Measurements from ENCODE around the gene FILIP1L.
A peak's percentile ranks its signal among the peaks of the same experiment; 100 is the strongest.

Gene FILIP1L

GRCh38 chr3:99865321-99865720 is 249.0 kb downstream of the FILIP1L start:
- no peak overlapping the region for H3K4me3 ChIP-seq (ENCODE audit: low read depth, low read length)
- DNase-seq (ENCODE audit: low read depth, low spot score), result peak; percentile 75
- in situ Hi-C loops (cut with HindIII; ENCODE audit: low sequenced_read_pairs), result no loop called here
- TF ChIP-seq, protein P1, sequence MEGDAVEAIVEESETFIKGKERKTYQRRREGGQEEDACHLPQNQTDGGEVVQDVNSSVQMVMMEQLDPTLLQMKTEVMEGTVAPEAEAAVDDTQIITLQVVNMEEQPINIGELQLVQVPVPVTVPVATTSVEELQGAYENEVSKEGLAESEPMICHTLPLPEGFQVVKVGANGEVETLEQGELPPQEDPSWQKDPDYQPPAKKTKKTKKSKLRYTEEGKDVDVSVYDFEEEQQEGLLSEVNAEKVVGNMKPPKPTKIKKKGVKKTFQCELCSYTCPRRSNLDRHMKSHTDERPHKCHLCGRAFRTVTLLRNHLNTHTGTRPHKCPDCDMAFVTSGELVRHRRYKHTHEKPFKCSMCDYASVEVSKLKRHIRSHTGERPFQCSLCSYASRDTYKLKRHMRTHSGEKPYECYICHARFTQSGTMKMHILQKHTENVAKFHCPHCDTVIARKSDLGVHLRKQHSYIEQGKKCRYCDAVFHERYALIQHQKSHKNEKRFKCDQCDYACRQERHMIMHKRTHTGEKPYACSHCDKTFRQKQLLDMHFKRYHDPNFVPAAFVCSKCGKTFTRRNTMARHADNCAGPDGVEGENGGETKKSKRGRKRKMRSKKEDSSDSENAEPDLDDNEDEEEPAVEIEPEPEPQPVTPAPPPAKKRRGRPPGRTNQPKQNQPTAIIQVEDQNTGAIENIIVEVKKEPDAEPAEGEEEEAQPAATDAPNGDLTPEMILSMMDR (IDR thresholded peaks at IDR 0.05; ENCODE audit: low read depth, low read length), result no peak

- no peak overlapping the region for H3K4me3 ChIP-seq (ENCODE audit: low read depth, low read length)
- no peak for DNase-seq (ENCODE audit: low read depth, low spot score)
- in situ Hi-C loops (cut with HindIII; ENCODE audit: low sequenced_read_pairs), result no loop called here
- TF ChIP-seq, protein P1 (IDR thresholded peaks at IDR 0.05; ENCODE audit: low read depth, low read length), result no peak
Measured at GRCh38 chr3:99864289-99864688, 250.0 kb downstream of the FILIP1L start.

- TF ChIP-seq, protein P1 (IDR thresholded peaks at IDR 0.05; ENCODE audit: low read depth, low read length), result no peak
- in situ Hi-C loops (cut with HindIII; ENCODE audit: low sequenced_read_pairs), result no loop called here
- no peak for DNase-seq (ENCODE audit: low read depth, low spot score)
- no peak overlapping the region for H3K4me3 ChIP-seq (ENCODE audit: low read depth, low read length)
Measured at GRCh38 chr3:99863588-99863987, 250.7 kb downstream of the FILIP1L start.

DNA sequence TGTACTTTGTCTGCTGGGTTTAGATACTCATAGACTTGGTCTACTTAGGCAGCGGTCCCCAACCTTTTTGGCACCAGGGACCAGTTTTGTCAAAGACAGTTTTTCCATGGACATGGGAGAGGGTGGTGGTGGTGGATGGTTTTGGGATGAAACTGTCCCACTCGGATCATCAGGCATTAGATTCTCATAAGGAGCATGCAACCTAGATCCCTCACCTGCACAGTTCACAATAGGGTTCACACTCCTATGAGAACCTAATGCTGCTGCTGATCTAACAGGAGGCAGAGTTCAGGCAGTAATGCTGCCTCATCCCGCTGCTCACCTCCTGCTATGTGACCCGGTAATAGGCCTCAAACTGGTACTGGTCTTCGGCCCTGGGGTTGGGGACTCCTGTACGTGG is 251.3 kb downstream of the FILIP1L start:
- TF ChIP-seq, protein P1 (IDR thresholded peaks at IDR 0.05; ENCODE audit: low read depth, low read length), result no peak
- in situ Hi-C loops (cut with HindIII; ENCODE audit: low sequenced_read_pairs), result no loop called here
- DNase-seq (ENCODE audit: low read depth, low spot score), result no peak
- H3K4me3 ChIP-seq (ENCODE audit: low read depth, low read length), result no peak overlapping the region

GRCh38 chr3:99862208-99862607 is 252.1 kb downstream of the FILIP1L start:
- TF ChIP-seq, protein P1 (IDR thresholded peaks at IDR 0.05; ENCODE audit: low read depth, low read length), result no peak
- in situ Hi-C loops (cut with HindIII; ENCODE audit: low sequenced_read_pairs), result no loop called here
- H3K4me3 ChIP-seq (ENCODE audit: low read depth, low read length), result no peak overlapping the region
- DNase-seq (ENCODE audit: low read depth, low spot score), result peak; percentile 51

DNA sequence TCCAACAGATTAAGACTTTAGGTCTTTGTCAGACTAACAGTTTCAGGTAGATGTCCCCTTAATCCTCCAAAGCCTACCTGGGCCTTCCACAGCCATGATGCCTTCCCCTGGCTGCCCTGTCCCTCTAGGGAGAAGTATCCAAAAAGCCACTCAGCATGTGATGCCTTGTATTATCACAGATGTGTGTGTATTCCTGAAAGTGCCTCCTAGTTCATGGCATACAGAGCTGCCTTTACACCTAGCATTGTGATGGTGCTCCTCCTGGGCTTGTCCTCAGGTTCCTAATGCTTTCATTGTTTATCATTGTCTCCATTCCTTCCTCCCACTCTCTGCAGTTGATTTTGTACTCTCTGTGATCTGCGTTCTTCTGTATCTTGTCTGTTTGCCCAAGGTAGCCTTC is 253.1 kb downstream of the FILIP1L start:
- TF ChIP-seq, protein P1 (IDR thresholded peaks at IDR 0.05; ENCODE audit: low read depth, low read length), result no peak
- in situ Hi-C loops (cut with HindIII; ENCODE audit: low sequenced_read_pairs), result no loop called here
- no peak overlapping the region for H3K4me3 ChIP-seq (ENCODE audit: low read depth, low read length)
- DNase-seq (ENCODE audit: low read depth, low spot score), result no peak

DNA sequence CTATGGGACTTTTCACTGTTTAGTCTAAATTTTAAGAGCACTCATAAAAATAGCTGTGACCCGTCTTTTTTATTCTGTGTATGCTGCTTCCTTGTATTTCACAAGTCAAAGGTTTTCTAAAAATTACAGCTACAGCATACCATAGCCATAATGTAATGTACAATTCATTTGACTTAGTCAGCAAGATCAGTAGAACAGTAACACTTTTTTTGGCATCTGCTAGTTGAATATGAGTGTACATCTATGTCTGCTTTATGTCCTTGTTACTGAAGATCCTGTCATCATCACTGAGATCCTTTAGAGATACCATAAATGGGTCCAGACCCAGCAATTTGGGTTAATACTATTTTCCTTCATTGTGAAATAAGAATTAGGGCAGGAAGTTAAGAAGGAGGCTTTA is 254.5 kb downstream of the FILIP1L start:
- in situ Hi-C loops (cut with HindIII; ENCODE audit: low sequenced_read_pairs), result no loop called here
- DNase-seq (ENCODE audit: low read depth, low spot score), result peak; percentile 92
- TF ChIP-seq, protein P1 (IDR thresholded peaks at IDR 0.05; ENCODE audit: low read depth, low read length), result no peak
- H3K4me3 ChIP-seq (ENCODE audit: low read depth, low read length), result no peak overlapping the region
